ENCODE measurements around the gene TIMM44.

Gene TIMM44

GRCh38 chr19:7983995-7984837 lies 40.8 kb upstream of the TIMM44 start:
- H2BK12ac ChIP-seq (ENCODE audit: low read length), result no peak overlapping the region
- H3K14ac ChIP-seq (ENCODE audit: low read length), result no peak overlapping the region
- H3K27ac ChIP-seq (replicated peaks; ENCODE audit: low read length), result no peak overlapping the region
- peaks cover 0 to 2% of the 10 kb centered on the region in 2 donors for H3K4me1 ChIP-seq (ENCODE audit: control insufficient read depth in 2 of 2, insufficient read depth in 1 of 2, low read depth in 1 of 2, low read length in 2 of 2)
- H2BK15ac ChIP-seq (ENCODE audit: low read length), result no peak overlapping the region
- H2BK5ac ChIP-seq (ENCODE audit: low read length), result peak overlapping the region; percentile 2
- no peak overlapping the region for H2AFZ ChIP-seq (ENCODE audit: low read length)
- H3K4me3 ChIP-seq (ENCODE audit: low read length in 2 of 2), result no peak overlapping the region
- no peak overlapping the region for H4K91ac ChIP-seq (ENCODE audit: low read depth, low read length, poor library complexity)
- no peaks in the 10 kb centered on the region for H3K9me3 ChIP-seq (replicated peaks in 1 of 2; ENCODE audit: control insufficient read depth in 2 of 2, insufficient read depth in 1 of 2, low read depth in 1 of 2, low read length in 2 of 2)
- no peak overlapping the region for H2BK120ac ChIP-seq (ENCODE audit: low read depth, low read length)
- H4K8ac ChIP-seq (ENCODE audit: low read depth, low read length), result no peak overlapping the region
- peak overlapping the region; percentile 20 for H3K23ac ChIP-seq (ENCODE audit: low read depth, low read length, poor library complexity)
- peaks cover 78 to 99% of the 10 kb centered on the region in 2 donors for H3K36me3 ChIP-seq (replicated peaks in 1 of 2; ENCODE audit: control insufficient read depth in 2 of 2, insufficient read depth in 2 of 2, low read length in 2 of 2)
- no CpG with 5 or more reads among the region's 14 CpGs for WGBS, 2 donors (ENCODE audit: extremely low coverage in 2 of 2, insufficient read length in 2 of 2, insufficient replicate concordance in 1 of 2)
- no peak overlapping the region for H3K18ac ChIP-seq (ENCODE audit: low read length)
- H3K27me3 ChIP-seq (ENCODE audit: control insufficient read depth in 3 of 3, insufficient read depth in 3 of 3, low read depth in 1 of 3, low read length in 3 of 3), result no peaks in the 10 kb centered on the region
- no peak for DNase-seq (ENCODE audit: low spot score)
- peaks cover 56% of the 10 kb centered on the region for H3K79me1 ChIP-seq (ENCODE audit: low read depth, low read length)
- no peak overlapping the region for H3K4me2 ChIP-seq (ENCODE audit: insufficient read depth, low read length, poor library complexity, severe bottlenecking)
- no peak overlapping the region for H2AK5ac ChIP-seq (ENCODE audit: low read depth, low read length)
- no peak overlapping the region for H3K4ac ChIP-seq (ENCODE audit: low read length)
- H3K9ac ChIP-seq (ENCODE audit: low read depth, low read length, poor library complexity), result peak overlapping the region; percentile 25

- no CpG with 5 or more reads among the region's 18 CpGs for WGBS, 2 donors (ENCODE audit: extremely low coverage in 2 of 2, insufficient read length in 2 of 2, insufficient replicate concordance in 1 of 2)
Measured at GRCh38 chr19:7983286-7983950, 40.0 kb upstream of the TIMM44 start.

GRCh38 chr19:7982651-7983099 lies 39.2 kb upstream of the TIMM44 start:
- WGBS, 2 donors (ENCODE audit: extremely low coverage in 2 of 2, insufficient read length in 2 of 2, insufficient replicate concordance in 1 of 2), result no CpG with 5 or more reads among the region's 21 CpGs
- Histone ChIP-seq H3K27me3 (ENCODE audit: control insufficient read depth in 3 of 3, insufficient read depth in 3 of 3, low read depth in 1 of 3, low read length in 3 of 3) (no peaks in the 10 kb centered on the region), H2BK5ac (ENCODE audit: low read length) (no peak overlapping the region)

More at GRCh38 chr19:7983286-7983950, 40.0 kb upstream of the TIMM44 start:
- H3K14ac ChIP-seq (ENCODE audit: low read length), result no peak overlapping the region
- H3K9me3 ChIP-seq (replicated peaks in 1 of 2; ENCODE audit: control insufficient read depth in 2 of 2, insufficient read depth in 1 of 2, low read depth in 1 of 2, low read length in 2 of 2), result no peaks in the 10 kb centered on the region
- no peak overlapping the region for H2AFZ ChIP-seq (ENCODE audit: low read length)
- H3K36me3 ChIP-seq (replicated peaks in 1 of 2; ENCODE audit: control insufficient read depth in 2 of 2, insufficient read depth in 2 of 2, low read length in 2 of 2), result peaks cover 76 to 99% of the 10 kb centered on the region in 2 donors
- H3K23ac ChIP-seq (ENCODE audit: low read depth, low read length, poor library complexity), result peak overlapping the region; percentile 20
- peaks cover 0 to 2% of the 10 kb centered on the region in 2 donors for H3K4me1 ChIP-seq (ENCODE audit: control insufficient read depth in 2 of 2, insufficient read depth in 1 of 2, low read depth in 1 of 2, low read length in 2 of 2)
- H2BK5ac ChIP-seq (ENCODE audit: low read length), result peak overlapping the region; percentile 2
- H3K18ac ChIP-seq (ENCODE audit: low read length), result no peak overlapping the region
- H4K91ac ChIP-seq (ENCODE audit: low read depth, low read length, poor library complexity), result no peak overlapping the region
- H2BK15ac ChIP-seq (ENCODE audit: low read length), result no peak overlapping the region
- H3K79me1 ChIP-seq (ENCODE audit: low read depth, low read length), result peaks cover 51% of the 10 kb centered on the region
- no peak overlapping the region for H2BK120ac ChIP-seq (ENCODE audit: low read depth, low read length)
- no peak overlapping the region for H3K27ac ChIP-seq (replicated peaks; ENCODE audit: low read length)
- no peak overlapping the region for H3K4me3 ChIP-seq (ENCODE audit: low read length in 2 of 2)
- H3K4me2 ChIP-seq (ENCODE audit: insufficient read depth, low read length, poor library complexity, severe bottlenecking), result no peak overlapping the region
- no peak overlapping the region for H2AK5ac ChIP-seq (ENCODE audit: low read depth, low read length)
- no peaks in the 10 kb centered on the region for H3K27me3 ChIP-seq (ENCODE audit: control insufficient read depth in 3 of 3, insufficient read depth in 3 of 3, low read depth in 1 of 3, low read length in 3 of 3)
- no peak overlapping the region for H2BK12ac ChIP-seq (ENCODE audit: low read length)
- DNase-seq (ENCODE audit: low spot score), result no peak
- no peak overlapping the region for H3K4ac ChIP-seq (ENCODE audit: low read length)
- no peak overlapping the region for H4K8ac ChIP-seq (ENCODE audit: low read depth, low read length)
- no peak overlapping the region for H3K9ac ChIP-seq (ENCODE audit: low read depth, low read length, poor library complexity)

GRCh38 chr19:7982103-7982502 lies 38.6 kb upstream of the TIMM44 start:
- Histone ChIP-seq H3K4me2 (ENCODE audit: insufficient read depth, low read length, poor library complexity, severe bottlenecking) (no peak overlapping the region), H2AK5ac (ENCODE audit: low read depth, low read length) (peak overlapping the region; percentile 60), H3K4ac (ENCODE audit: low read length) (no peak overlapping the region), H2BK120ac (ENCODE audit: low read depth, low read length) (no peak overlapping the region), H3K18ac (ENCODE audit: low read length) (no peak overlapping the region), H3K23ac (ENCODE audit: low read depth, low read length, poor library complexity) (peak overlapping the region; percentile 43), H3K36me3 (replicated peaks in 1 of 2; ENCODE audit: control insufficient read depth in 2 of 2, insufficient read depth in 2 of 2, low read length in 2 of 2) (peaks cover 77 to 99% of the 10 kb centered on the region in 2 donors), H3K27ac (replicated peaks; ENCODE audit: low read length) (no peak overlapping the region), H2AFZ (ENCODE audit: low read length) (no peak overlapping the region), H3K9ac (ENCODE audit: low read depth, low read length, poor library complexity) (peak overlapping the region; percentile 63), H3K4me1 (ENCODE audit: control insufficient read depth in 2 of 2, insufficient read depth in 1 of 2, low read depth in 1 of 2, low read length in 2 of 2) (peaks cover 0 to 2% of the 10 kb centered on the region in 2 donors), H3K4me3 (ENCODE audit: low read length in 2 of 2) (no peak overlapping the region), H2BK5ac (ENCODE audit: low read length) (no peak overlapping the region), H3K79me1 (ENCODE audit: low read depth, low read length) (peaks cover 44% of the 10 kb centered on the region), H4K91ac (ENCODE audit: low read depth, low read length, poor library complexity) (no peak overlapping the region), H2BK12ac (ENCODE audit: low read length) (no peak overlapping the region), H2BK15ac (ENCODE audit: low read length) (no peak overlapping the region), H3K14ac (ENCODE audit: low read length) (peak overlapping the region; percentile 60), H3K9me3 (replicated peaks in 1 of 2; ENCODE audit: control insufficient read depth in 2 of 2, insufficient read depth in 1 of 2, low read depth in 1 of 2, low read length in 2 of 2) (no peaks in the 10 kb centered on the region), H3K27me3 (ENCODE audit: control insufficient read depth in 3 of 3, insufficient read depth in 3 of 3, low read depth in 1 of 3, low read length in 3 of 3) (no peaks in the 10 kb centered on the region), H4K8ac (ENCODE audit: low read depth, low read length) (no peak overlapping the region)
- no peak for DNase-seq (ENCODE audit: low spot score)
- WGBS, 2 donors (ENCODE audit: extremely low coverage in 2 of 2, insufficient read length in 2 of 2, insufficient replicate concordance in 1 of 2), result no CpG with 5 or more reads among the region's 10 CpGs

More at GRCh38 chr19:7982651-7983099, 39.2 kb upstream of the TIMM44 start:
- Histone ChIP-seq H2BK12ac (ENCODE audit: low read length) (no peak overlapping the region), H2BK120ac (ENCODE audit: low read depth, low read length) (no peak overlapping the region), H3K9me3 (replicated peaks in 1 of 2; ENCODE audit: control insufficient read depth in 2 of 2, insufficient read depth in 1 of 2, low read depth in 1 of 2, low read length in 2 of 2) (no peaks in the 10 kb centered on the region), H3K14ac (ENCODE audit: low read length) (no peak overlapping the region), H3K27ac (replicated peaks; ENCODE audit: low read length) (no peak overlapping the region), H3K4me1 (ENCODE audit: control insufficient read depth in 2 of 2, insufficient read depth in 1 of 2, low read depth in 1 of 2, low read length in 2 of 2) (peaks cover 0 to 2% of the 10 kb centered on the region in 2 donors), H2AFZ (ENCODE audit: low read length) (no peak overlapping the region), H3K18ac (ENCODE audit: low read length) (peak overlapping the region; percentile 15), H3K9ac (ENCODE audit: low read depth, low read length, poor library complexity) (no peak overlapping the region), H4K91ac (ENCODE audit: low read depth, low read length, poor library complexity) (no peak overlapping the region), H2AK5ac (ENCODE audit: low read depth, low read length) (no peak overlapping the region), H3K4me3 (ENCODE audit: low read length in 2 of 2) (no peak overlapping the region), H3K79me1 (ENCODE audit: low read depth, low read length) (peaks cover 48% of the 10 kb centered on the region), H2BK15ac (ENCODE audit: low read length) (no peak overlapping the region), H4K8ac (ENCODE audit: low read depth, low read length) (no peak overlapping the region), H3K36me3 (replicated peaks in 1 of 2; ENCODE audit: control insufficient read depth in 2 of 2, insufficient read depth in 2 of 2, low read length in 2 of 2) (peaks cover 77 to 99% of the 10 kb centered on the region in 2 donors), H3K4ac (ENCODE audit: low read length) (no peak overlapping the region), H3K4me2 (ENCODE audit: insufficient read depth, low read length, poor library complexity, severe bottlenecking) (no peak overlapping the region), H3K23ac (ENCODE audit: low read depth, low read length, poor library complexity) (peak overlapping the region; percentile 58)
- DNase-seq (ENCODE audit: low spot score), result no peak

Data from neuronal stem cell (in vitro differentiated cells).